ENCODE measurements around the gene PLXNA2.

GRCh38 chr1:208059409-208060001, 184.7 kb downstream of the PLXNA2 start:
- TF ChIP-seq CREB5 (CRISPR knock-in tag; IDR thresholded peaks at IDR 0.05; ENCODE audit: low read depth) (no peak), ZNF8 (CRISPR knock-in tag; IDR thresholded peaks at IDR 0.05) (no peak), PPARA (CRISPR knock-in tag; IDR thresholded peaks at IDR 0.05; ENCODE audit: borderline replicate concordance) (no peak), POU6F1 (CRISPR knock-in tag; IDR thresholded peaks at IDR 0.05; ENCODE audit: borderline replicate concordance, low read depth) (no peak)
